Hepatocyte (in vitro differentiated cells): Measurements from ENCODE around the gene ITPR1. TPM values are rescaled to one million over a fixed set of nuclear protein-coding genes. Genes with fewer than 3 reads are reported as not detected.

Source experiments
- DNase-seq: peaks from one replicate; pipeline ENCODE4 v3.0.0-alpha.2; 2016; ENCODE audit warnings: low spot score
- H2AFZ ChIP-seq: fragments of 200-600 bp; sonication (generic); 2 replicates; pipeline ENCODE4 v1.6.0; 2016; ENCODE audit warnings: antibody characterized with exemption, mild to moderate bottlenecking
- H3K27ac ChIP-seq: fragments of 200-600 bp; sonication (generic); 2 replicates; pipeline ENCODE4 v1.5.1; 2016; ENCODE audit warnings: mild to moderate bottlenecking
- H3K27me3 ChIP-seq: fragments of 200-600 bp; sonication (generic); 2 replicates; pipeline ENCODE4 v1.6.1; 2016
- H3K36me3 ChIP-seq: fragments of 200-600 bp; sonication (generic); replicated peaks from 2 replicates; pipeline ENCODE4 v1.5.1; 2016; ENCODE audit warnings: low read depth; ENCODE audit not compliant: insufficient read depth
- H3K4me1 ChIP-seq: fragments of 200-600 bp; sonication (generic); 2 replicates; pipeline ENCODE4 v1.5.1; 2016; ENCODE audit warnings: mild to moderate bottlenecking, moderate library complexity; ENCODE audit not compliant: insufficient read depth
- H3K4me2 ChIP-seq: fragments of 200-600 bp; sonication (generic); 2 replicates; pipeline ENCODE4 v1.6.0; 2016
- H3K4me3 ChIP-seq: fragments of 200-600 bp; sonication (generic); 2 replicates; pipeline ENCODE4 v1.5.1; 2016; ENCODE audit warnings: mild to moderate bottlenecking
- H3K79me2 ChIP-seq: fragments of 200-600 bp; sonication (generic); 2 replicates; pipeline ENCODE4 v1.6.0; 2017; ENCODE audit warnings: mild to moderate bottlenecking
- H3K9me2 ChIP-seq: fragments of 200-600 bp; sonication (generic); replicated peaks from 2 replicates; pipeline ENCODE4 v1.6.0; 2017; ENCODE audit warnings: mild to moderate bottlenecking; ENCODE audit not compliant: insufficient read depth
- H3K9me3 ChIP-seq: fragments of 200-600 bp; sonication (generic); 2 replicates; pipeline ENCODE4 v1.5.1; 2016; ENCODE audit warnings: low read depth, mild to moderate bottlenecking
- H4K20me1 ChIP-seq: fragments of 200-600 bp; sonication (generic); 2 replicates; pipeline ENCODE4 v1.6.0; 2016; ENCODE audit warnings: mild to moderate bottlenecking; ENCODE audit not compliant: insufficient read depth, poor library complexity, severe bottlenecking
- EZH2 ChIP-seq: fragments of 200-600 bp; sonication (generic); IDR thresholded peaks from 2 replicates; pipeline ENCODE4 v1.6.1; 2016; ENCODE audit warnings: antibody characterized with exemption, mild to moderate bottlenecking, borderline replicate concordance
- EZH2phosphoT487 ChIP-seq: fragments of 200-600 bp; sonication (generic); IDR thresholded peaks from one replicate; pipeline ENCODE4 v1.6.1; 2018; ENCODE audit warnings: antibody characterized with exemption, mild to moderate bottlenecking, low read depth, moderate library complexity; ENCODE audit not compliant: unreplicated experiment, severe bottlenecking
- WGBS: methylation state at CpG from one replicate; pipeline ENCODE4 v1.1.6; 2016; ENCODE audit warnings: low lambda C conversion rate; ENCODE audit errors: missing lambda C conversion rate; 5-methylcytosine and 5-hydroxymethylcytosine counted together
- polyA plus RNA-seq: library from polyadenylated mRNA; unstranded; fragments of >200 nt; fragmentation: Nextera tagmentation; extraction: Ambion mirVana; gene quantifications from 2 replicates; pipeline ENCODE4 v1.2.1, GENCODE V29; 2016
- total RNA-seq: library from RNA; depleted of rRNA; stranded (reverse); fragments of >200 nt; gene quantifications from 2 replicates; pipeline ENCODE4 v1.2.3, GENCODE V29; 2014
- TF ChIP-seq, protein P1 (sequence below): fragments of 200-600 bp; sonication (generic); IDR thresholded peaks from 2 replicates; pipeline ENCODE4 v1.5.1; 2016; ENCODE audit warnings: antibody characterized with exemption, mild to moderate bottlenecking; ENCODE audit not compliant: poor library complexity

The ITPR1 gene
- total and polyA plus RNA-seq, 2 experiments from 2014 or later, result 46.8 to 90.8 TPM

DNA sequence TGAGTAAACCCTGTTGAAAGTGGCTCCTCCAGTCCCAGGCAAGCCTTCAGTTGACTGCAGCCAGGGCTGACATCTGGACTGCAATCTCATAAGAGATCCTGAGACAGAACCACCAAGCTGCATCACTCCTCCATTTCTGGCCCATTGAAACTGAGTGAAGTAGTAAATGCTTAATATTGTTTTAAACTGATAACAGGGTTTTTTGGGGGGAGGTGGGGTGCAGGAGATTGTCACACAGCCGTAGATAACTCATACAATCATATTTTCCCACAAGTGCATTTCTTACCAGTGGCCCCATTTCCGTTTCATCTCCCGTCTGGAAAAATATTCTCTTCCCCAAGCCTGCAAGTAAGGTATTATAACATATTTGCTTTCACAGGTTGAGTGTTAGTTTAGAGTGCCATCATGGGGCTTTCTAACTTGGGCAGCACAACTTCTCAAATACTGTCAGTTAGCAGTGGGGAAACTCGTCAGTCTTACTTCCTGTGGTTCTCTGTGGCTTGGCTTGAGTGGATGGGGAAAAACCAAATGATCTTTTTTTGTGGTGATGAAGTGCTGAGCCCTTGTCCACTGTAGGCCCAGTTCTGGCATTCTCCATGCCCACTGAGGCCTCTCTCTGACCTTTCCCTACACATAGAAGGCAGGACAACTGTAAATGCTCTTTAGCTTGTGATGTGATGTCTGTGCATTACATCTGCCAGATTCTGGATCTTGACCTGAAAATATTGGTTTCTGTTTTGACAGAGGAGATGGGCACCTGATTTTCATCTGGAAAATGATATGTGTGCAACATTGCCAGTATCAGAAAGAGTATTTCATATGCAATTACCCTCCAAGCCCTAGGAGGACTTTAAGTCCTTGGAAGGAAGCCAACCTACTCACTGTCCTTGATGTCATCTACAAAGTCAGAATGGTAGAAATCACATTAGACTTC lies 396.0 kb downstream of the ITPR1 start:
- Histone ChIP-seq H3K4me1 (no peaks in the 10 kb centered on the region), H3K9me2 (no peaks in the 10 kb centered on the region), H3K36me3 (no peaks in the 10 kb centered on the region), H3K4me2 (no peak overlapping the region), H3K79me2 (no peaks in the 10 kb centered on the region), H3K27ac (no peak overlapping the region), H3K4me3 (no peak overlapping the region), H2AFZ (no peak overlapping the region), H4K20me1 (no peaks in the 10 kb centered on the region), H3K27me3 (no peaks in the 10 kb centered on the region), H3K9me3 (no peaks in the 10 kb centered on the region)
- TF ChIP-seq, protein P1, sequence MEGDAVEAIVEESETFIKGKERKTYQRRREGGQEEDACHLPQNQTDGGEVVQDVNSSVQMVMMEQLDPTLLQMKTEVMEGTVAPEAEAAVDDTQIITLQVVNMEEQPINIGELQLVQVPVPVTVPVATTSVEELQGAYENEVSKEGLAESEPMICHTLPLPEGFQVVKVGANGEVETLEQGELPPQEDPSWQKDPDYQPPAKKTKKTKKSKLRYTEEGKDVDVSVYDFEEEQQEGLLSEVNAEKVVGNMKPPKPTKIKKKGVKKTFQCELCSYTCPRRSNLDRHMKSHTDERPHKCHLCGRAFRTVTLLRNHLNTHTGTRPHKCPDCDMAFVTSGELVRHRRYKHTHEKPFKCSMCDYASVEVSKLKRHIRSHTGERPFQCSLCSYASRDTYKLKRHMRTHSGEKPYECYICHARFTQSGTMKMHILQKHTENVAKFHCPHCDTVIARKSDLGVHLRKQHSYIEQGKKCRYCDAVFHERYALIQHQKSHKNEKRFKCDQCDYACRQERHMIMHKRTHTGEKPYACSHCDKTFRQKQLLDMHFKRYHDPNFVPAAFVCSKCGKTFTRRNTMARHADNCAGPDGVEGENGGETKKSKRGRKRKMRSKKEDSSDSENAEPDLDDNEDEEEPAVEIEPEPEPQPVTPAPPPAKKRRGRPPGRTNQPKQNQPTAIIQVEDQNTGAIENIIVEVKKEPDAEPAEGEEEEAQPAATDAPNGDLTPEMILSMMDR, result no peak
- no peak for TF ChIP-seq EZH2
- WGBS, result 93% methylated on average over 4 of the region's 4 CpGs
- DNase-seq, result no peak

GRCh38 chr3:4889896-4890295 lies 396.7 kb downstream of the ITPR1 start:
- no peak overlapping the region for H3K4me2 ChIP-seq
- no peaks in the 10 kb centered on the region for H3K9me3 ChIP-seq
- H3K4me1 ChIP-seq, result no peaks in the 10 kb centered on the region
- no peaks in the 10 kb centered on the region for H3K27me3 ChIP-seq
- no peak overlapping the region for H3K4me3 ChIP-seq
- no peak for DNase-seq
- no peak overlapping the region for H3K27ac ChIP-seq
- 54% methylated on average over 3 of the region's 3 CpGs for WGBS
- H2AFZ ChIP-seq, result no peak overlapping the region
- TF ChIP-seq, protein P1, result no peak
- TF ChIP-seq EZH2, result no peak
- TF ChIP-seq EZH2phosphoT487, result no peak
- no peaks in the 10 kb centered on the region for H3K9me2 ChIP-seq
- no peaks in the 10 kb centered on the region for H4K20me1 ChIP-seq
- no peaks in the 10 kb centered on the region for H3K79me2 ChIP-seq
- no peaks in the 10 kb centered on the region for H3K36me3 ChIP-seq

- TF ChIP-seq, protein P1, result no peak
- no peak for TF ChIP-seq EZH2phosphoT487
- no peak for TF ChIP-seq EZH2
- DNase-seq, result no peak
- Histone ChIP-seq H3K79me2 (no peaks in the 10 kb centered on the region), H4K20me1 (no peaks in the 10 kb centered on the region), H3K36me3 (no peaks in the 10 kb centered on the region), H3K27ac (no peak overlapping the region), H3K9me3 (no peaks in the 10 kb centered on the region), H3K4me1 (no peaks in the 10 kb centered on the region), H3K4me2 (no peak overlapping the region), H2AFZ (no peak overlapping the region), H3K9me2 (no peaks in the 10 kb centered on the region), H3K27me3 (no peaks in the 10 kb centered on the region), H3K4me3 (no peak overlapping the region)
- WGBS, result 93% methylated on average over 10 of the region's 10 CpGs
Measured at GRCh38 chr3:4894891-4895530, 401.9 kb downstream of the ITPR1 start.
